HepG2 (cell line): Measurements from ENCODE around the gene ARSB.

Experiments used
- MLX ChIP-seq: IDR thresholded peaks from 2 replicates; pipeline ENCODE4 v1.6.1; 2016
- MNT ChIP-seq: fragments of 450-650 bp; IDR thresholded peaks from 2 replicates; pipeline ENCODE4 v1.6.1; 2016
- POLR2A ChIP-seq, 2 experiments: IDR thresholded peaks; 2 replicates each; pipeline ENCODE4 v1.6.1; 2011; ENCODE audit warnings: low read depth in 2 of 2, low read length in 2 of 2, mild to moderate bottlenecking in 1 of 2, moderate library complexity in 1 of 2; ENCODE audit not compliant: insufficient read depth in 1 of 2
- ZFX ChIP-seq: sonication (generic); formaldehyde crosslinking; IDR thresholded peaks from 2 replicates; pipeline ENCODE4 v1.4.0; 2020; ENCODE audit warnings: mild to moderate bottlenecking, low read depth, missing genetic modification reagents, moderate library complexity
- ZKSCAN1 ChIP-seq: fragments of 150-350 bp; IDR thresholded peaks from 2 replicates; pipeline ENCODE4 v1.6.1; 2014; ENCODE audit warnings: low read length
- ZNF317 ChIP-seq: sonication (generic); formaldehyde crosslinking; IDR thresholded peaks from 2 replicates; pipeline ENCODE4 v1.5.0; 2020; ENCODE audit warnings: mild to moderate bottlenecking, missing genetic modification reagents

GRCh38 chr5:78964889-78965288 is 20.2 kb downstream of the ARSB start:
- no peak for TF ChIP-seq MNT
- TF ChIP-seq ZFX (CRISPR knock-in tag), result no peak
- no peak for TF ChIP-seq ZNF317 (CRISPR knock-in tag)
- TF ChIP-seq MLX (CRISPR knock-in tag), result no peak
- no peak for TF ChIP-seq POLR2A (IDR thresholded peaks at IDR 0.05; ENCODE audit: insufficient read depth in 1 of 2, low read depth in 2 of 2, low read length in 2 of 2)
- TF ChIP-seq ZKSCAN1, result no peak
